HepG2 (cell line): Measurements from ENCODE around the gene NME4. TPM values are rescaled to one million over a fixed set of nuclear protein-coding genes. Genes with fewer than 3 reads are reported as not detected.

Experiments used
- ARHGAP35 ChIP-seq: sonication (generic); formaldehyde crosslinking; IDR thresholded peaks from 2 replicates; pipeline ENCODE4 v1.9.0; 2022; ENCODE audit warnings: mild to moderate bottlenecking, inconsistent platforms, moderate library complexity, missing genetic modification reagents, borderline replicate concordance
- CTCF ChIP-seq: sonication (generic); formaldehyde crosslinking; IDR thresholded peaks from 2 replicates; pipeline ENCODE4 v1.5.0; 2020; ENCODE audit warnings: mild to moderate bottlenecking, missing genetic modification reagents, moderate library complexity
- DR1 ChIP-seq: sonication (generic); formaldehyde crosslinking; IDR thresholded peaks from 2 replicates; pipeline ENCODE4 v1.8.0; 2021; ENCODE audit warnings: mild to moderate bottlenecking, missing genetic modification reagents, inconsistent platforms
- ELF3 ChIP-seq: IDR thresholded peaks from 2 replicates; pipeline ENCODE4 v1.6.1; 2016; ENCODE audit warnings: missing genetic modification reagents, missing compliant biosample characterization
- ISL2 ChIP-seq: sonication (generic); formaldehyde crosslinking; IDR thresholded peaks from 2 replicates; pipeline ENCODE4 v1.5.0; 2020; ENCODE audit warnings: missing genetic modification reagents
- KDM6A ChIP-seq: IDR thresholded peaks from 2 replicates; pipeline ENCODE4 v1.6.1; 2016; ENCODE audit warnings: low read depth
- MEIS2 ChIP-seq: sonication (generic); formaldehyde crosslinking; IDR thresholded peaks from 2 replicates; pipeline ENCODE4 v1.9.0; 2021; ENCODE audit warnings: mild to moderate bottlenecking, missing genetic modification reagents
- MNT ChIP-seq: fragments of 450-650 bp; IDR thresholded peaks from 2 replicates; pipeline ENCODE4 v1.6.1; 2016
- MTA1 ChIP-seq: sonication (generic); formaldehyde crosslinking; IDR thresholded peaks from 2 replicates; pipeline ENCODE4 v1.4.0; 2020; ENCODE audit warnings: missing genetic modification reagents, mild to moderate bottlenecking, borderline replicate concordance
- NBN ChIP-seq: fragments of 450-650 bp; conservative IDR thresholded peaks from 2 replicates; pipeline ENCODE4 v1.6.1; 2017
- NFE2L2 ChIP-seq: fragments of 150-350 bp; IDR thresholded peaks from 2 replicates; pipeline ENCODE4 v1.6.1; 2014; ENCODE audit warnings: low read length
- NFKBIZ ChIP-seq: IDR thresholded peaks from 2 replicates; pipeline ENCODE4 v1.6.1; 2018; ENCODE audit warnings: missing genetic modification reagents, missing compliant biosample characterization
- NR2C2 ChIP-seq: sonication (generic); formaldehyde crosslinking; IDR thresholded peaks from 2 replicates; pipeline ENCODE4 v1.4.0; 2020; ENCODE audit warnings: missing genetic modification reagents, mild to moderate bottlenecking, moderate library complexity, borderline replicate concordance
- PHB2 ChIP-seq: fragments of 450-650 bp; IDR thresholded peaks from 2 replicates; pipeline ENCODE4 v1.6.1; 2018; ENCODE audit not compliant: partially characterized antibody
- POLR2A ChIP-seq, 2 experiments: IDR thresholded peaks; 2 replicates each; pipeline ENCODE4 v1.6.1; 2011; ENCODE audit warnings: low read depth in 2 of 2, low read length in 2 of 2, mild to moderate bottlenecking in 1 of 2, moderate library complexity in 1 of 2; ENCODE audit not compliant: insufficient read depth in 1 of 2
- SALL1 ChIP-seq: sonication (generic); formaldehyde crosslinking; IDR thresholded peaks from 2 replicates; pipeline ENCODE4 v1.8.0; 2022; ENCODE audit warnings: mild to moderate bottlenecking, missing genetic modification reagents
- SMAD9 ChIP-seq: sonication (generic); formaldehyde crosslinking; IDR thresholded peaks from 2 replicates; pipeline ENCODE4 v1.5.1; 2020; ENCODE audit warnings: mild to moderate bottlenecking, missing genetic modification reagents
- SRY ChIP-seq: sonication (generic); formaldehyde crosslinking; IDR thresholded peaks from 2 replicates; pipeline ENCODE4 v1.8.0; 2022; ENCODE audit warnings: mild to moderate bottlenecking, missing genetic modification reagents
- ZNF24 ChIP-seq: fragments of 450-650 bp; IDR thresholded peaks from 2 replicates; pipeline ENCODE4 v1.6.1; 2017; ENCODE audit warnings: antibody characterized with exemption, mild to moderate bottlenecking
- ZNF263 ChIP-seq: sonication (generic); formaldehyde crosslinking; IDR thresholded peaks from 2 replicates; pipeline ENCODE4 v1.4.0; 2020; ENCODE audit warnings: missing genetic modification reagents
- ZNF547 ChIP-seq: sonication (generic); formaldehyde crosslinking; IDR thresholded peaks from 2 replicates; pipeline ENCODE4 v1.5.1; 2020; ENCODE audit warnings: mild to moderate bottlenecking, missing genetic modification reagents
- ZNF660 ChIP-seq: sonication (generic); formaldehyde crosslinking; IDR thresholded peaks from 2 replicates; pipeline ENCODE4 v1.5.1; 2020; ENCODE audit warnings: mild to moderate bottlenecking, low read depth, missing genetic modification reagents, borderline replicate concordance
- ZSCAN29 ChIP-seq: sonication (generic); formaldehyde crosslinking; conservative IDR thresholded peaks from 2 replicates; pipeline ENCODE4 v1.4.0; 2020; ENCODE audit warnings: mild to moderate bottlenecking, missing genetic modification reagents
- polyA plus RNA-seq, 8 experiments: library from polyadenylated mRNA; depleted of rRNA in 3 of 8; stranded (reverse) in 7 of 8; unstranded in 1 of 8; fragments of >200 nt; fragmentation: Illumina TruSeq in 4 of 8; extraction: Trizol in 4 of 8; gene quantifications; 2 replicates each; pipeline versions ENCODE4 v1.2.1 to v1.2.3, GENCODE V29; 2011 to 2016; ENCODE audit warnings: low read depth in 4 of 8, missing spikeins in 1 of 8, mixed read lengths in 1 of 8; ENCODE audit not compliant: insufficient read depth in 1 of 8
- total RNA-seq, 5 experiments: library from RNA; depleted of rRNA; stranded (reverse); fragments of >200 nt; fragmentation: Illumina TruSeq; extraction: Trizol; gene quantifications; 2 replicates each; pipeline ENCODE4 v1.2.3, GENCODE V29; 2016; ENCODE audit warnings: low read depth in 1 of 5
- TF ChIP-seq, protein P1 (sequence below): sonication (generic); formaldehyde crosslinking; IDR thresholded peaks from 2 replicates; pipeline ENCODE4 v1.5.1; 2020; ENCODE audit warnings: mild to moderate bottlenecking, missing genetic modification reagents, moderate library complexity

The NME4 gene
- total and polyA plus RNA-seq, 2 of the 13 experiments (the other 11 are each of a cell fraction or from before 2014, with no cell fraction given): 121 to 263 TPM

DNA sequence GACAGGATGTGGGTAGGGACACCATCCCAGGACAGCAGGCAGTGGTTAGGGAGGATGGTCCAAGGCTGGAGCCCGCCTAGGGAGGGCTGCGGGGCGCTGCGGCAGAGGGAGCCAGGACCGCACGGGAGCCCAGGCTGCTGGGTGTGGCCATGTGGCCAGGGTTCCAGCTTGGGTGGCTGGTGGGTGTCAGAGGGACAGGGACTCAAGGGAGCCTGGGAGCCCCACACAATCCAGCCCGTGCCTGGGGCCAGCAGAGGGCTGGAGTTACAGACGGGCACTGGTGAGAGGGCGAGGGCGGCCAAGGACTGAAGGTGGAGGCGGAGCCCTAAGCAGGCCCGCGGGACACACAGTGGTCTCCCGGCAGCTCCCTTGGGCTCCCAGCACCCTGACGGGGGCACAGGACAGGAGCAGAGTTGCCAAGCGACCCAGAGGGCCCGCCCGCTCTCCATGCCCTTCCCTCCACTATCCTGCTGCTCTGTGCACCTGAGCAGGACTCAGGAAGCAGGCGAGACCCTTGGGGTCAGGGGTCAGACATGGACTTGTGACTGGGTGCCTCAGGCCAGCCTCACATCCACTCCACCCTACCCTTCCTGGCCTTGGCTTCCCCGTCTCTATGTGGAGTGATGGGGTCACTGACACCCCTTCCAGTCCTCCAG, 33.8 kb upstream of the NME4 start (continued):
- TF ChIP-seq ISL2 (CRISPR knock-in tag) (no peak), SMAD9 (CRISPR knock-in tag) (no peak), CTCF (CRISPR knock-in tag) (peak; percentile 37), NBN (no peak), MEIS2 (CRISPR knock-in tag) (no peak), MTA1 (CRISPR knock-in tag) (no peak), ZSCAN29 (CRISPR knock-in tag) (no peak), DR1 (CRISPR knock-in tag) (no peak), NR2C2 (CRISPR knock-in tag) (no peak; the same call in 1 of the 2 replicates), POLR2A (IDR thresholded peaks at IDR 0.05; ENCODE audit: insufficient read depth in 1 of 2, low read depth in 2 of 2, low read length in 2 of 2) (no peak), NFKBIZ (CRISPR knock-in tag) (no peak), ZNF660 (no peak), NFE2L2 (no peak), ZNF547 (CRISPR knock-in tag) (no peak), MNT (no peak), ARHGAP35 (no peak), KDM6A (CRISPR knock-in tag) (no peak), PHB2 (no peak), ZNF263 (CRISPR knock-in tag) (no peak), ELF3 (CRISPR knock-in tag) (no peak), ZNF24 (no peak), SALL1 (CRISPR knock-in tag) (peak; percentile 7; the same call in 1 of the 2 replicates), SRY (no peak)
- TF ChIP-seq, protein P1, sequence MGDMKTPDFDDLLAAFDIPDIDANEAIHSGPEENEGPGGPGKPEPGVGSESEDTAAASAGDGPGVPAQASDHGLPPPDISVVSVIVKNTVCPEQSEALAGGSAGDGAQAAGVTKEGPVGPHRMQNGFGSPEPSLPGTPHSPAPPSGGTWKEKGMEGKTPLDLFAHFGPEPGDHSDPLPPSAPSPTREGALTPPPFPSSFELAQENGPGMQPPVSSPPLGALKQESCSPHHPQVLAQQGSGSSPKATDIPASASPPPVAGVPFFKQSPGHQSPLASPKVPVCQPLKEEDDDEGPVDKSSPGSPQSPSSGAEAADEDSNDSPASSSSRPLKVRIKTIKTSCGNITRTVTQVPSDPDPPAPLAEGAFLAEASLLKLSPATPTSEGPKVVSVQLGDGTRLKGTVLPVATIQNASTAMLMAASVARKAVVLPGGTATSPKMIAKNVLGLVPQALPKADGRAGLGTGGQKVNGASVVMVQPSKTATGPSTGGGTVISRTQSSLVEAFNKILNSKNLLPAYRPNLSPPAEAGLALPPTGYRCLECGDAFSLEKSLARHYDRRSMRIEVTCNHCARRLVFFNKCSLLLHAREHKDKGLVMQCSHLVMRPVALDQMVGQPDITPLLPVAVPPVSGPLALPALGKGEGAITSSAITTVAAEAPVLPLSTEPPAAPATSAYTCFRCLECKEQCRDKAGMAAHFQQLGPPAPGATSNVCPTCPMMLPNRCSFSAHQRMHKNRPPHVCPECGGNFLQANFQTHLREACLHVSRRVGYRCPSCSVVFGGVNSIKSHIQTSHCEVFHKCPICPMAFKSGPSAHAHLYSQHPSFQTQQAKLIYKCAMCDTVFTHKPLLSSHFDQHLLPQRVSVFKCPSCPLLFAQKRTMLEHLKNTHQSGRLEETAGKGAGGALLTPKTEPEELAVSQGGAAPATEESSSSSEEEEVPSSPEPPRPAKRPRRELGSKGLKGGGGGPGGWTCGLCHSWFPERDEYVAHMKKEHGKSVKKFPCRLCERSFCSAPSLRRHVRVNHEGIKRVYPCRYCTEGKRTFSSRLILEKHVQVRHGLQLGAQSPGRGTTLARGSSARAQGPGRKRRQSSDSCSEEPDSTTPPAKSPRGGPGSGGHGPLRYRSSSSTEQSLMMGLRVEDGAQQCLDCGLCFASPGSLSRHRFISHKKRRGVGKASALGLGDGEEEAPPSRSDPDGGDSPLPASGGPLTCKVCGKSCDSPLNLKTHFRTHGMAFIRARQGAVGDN (CRISPR knock-in tag): peak; percentile 84
